Pons (tissue), 1 donor: ENCODE results near the gene CACNA1G.

Source experiments
- DNase-seq: peaks from one replicate; pipeline ENCODE4 v3.0.0-alpha.2; 2016; ENCODE audit warnings: low spot score

The CACNA1G gene

DNA sequence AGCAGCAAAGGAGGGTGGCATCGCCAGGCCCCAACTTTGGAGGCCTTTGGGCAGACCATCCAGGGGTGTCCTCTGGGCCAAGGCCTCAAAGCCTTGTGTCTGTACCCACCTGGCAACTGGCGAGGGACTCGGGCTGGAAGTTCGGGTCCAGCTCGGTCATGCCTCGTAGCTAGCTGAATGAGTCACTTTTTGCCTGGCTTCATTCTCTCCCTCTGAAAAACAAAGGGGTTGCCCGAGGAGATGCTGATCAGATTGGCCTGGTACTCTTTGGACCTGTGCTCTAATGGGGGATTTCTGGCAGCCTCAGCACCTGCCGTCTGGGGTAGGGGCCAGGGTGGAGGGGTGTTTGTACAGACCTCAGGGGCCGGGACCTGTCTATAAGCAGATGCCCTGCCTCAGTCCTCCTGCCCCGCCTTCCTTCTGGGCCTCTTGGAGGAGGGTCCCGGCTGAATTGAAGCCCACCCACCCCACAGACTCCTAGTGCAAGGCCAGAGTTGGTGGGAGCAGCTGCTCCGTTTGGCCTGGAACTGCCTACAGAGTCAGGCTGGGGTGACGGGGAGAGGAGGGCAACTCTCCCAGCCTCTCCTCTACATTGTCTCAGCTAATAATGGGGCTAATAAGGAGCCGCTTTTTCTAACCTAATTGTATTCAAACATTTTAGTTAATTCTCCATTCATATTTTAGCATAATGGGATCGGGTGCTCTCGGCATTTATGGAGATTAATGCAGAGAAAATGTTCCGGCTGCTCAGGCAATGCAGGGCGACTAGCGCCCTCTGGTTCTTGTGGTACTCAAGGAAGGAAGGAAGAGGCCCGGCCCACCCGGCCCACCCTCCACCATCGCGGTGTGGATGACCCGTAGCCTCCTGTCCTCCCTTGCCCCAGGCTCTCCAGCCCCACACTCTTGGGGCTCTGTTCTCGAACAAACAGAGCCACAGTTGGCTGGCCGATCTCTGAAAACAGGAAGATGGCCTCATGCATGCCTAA lies 52.8 kb downstream of the CACNA1G start:
- no peak for DNase-seq

DNA sequence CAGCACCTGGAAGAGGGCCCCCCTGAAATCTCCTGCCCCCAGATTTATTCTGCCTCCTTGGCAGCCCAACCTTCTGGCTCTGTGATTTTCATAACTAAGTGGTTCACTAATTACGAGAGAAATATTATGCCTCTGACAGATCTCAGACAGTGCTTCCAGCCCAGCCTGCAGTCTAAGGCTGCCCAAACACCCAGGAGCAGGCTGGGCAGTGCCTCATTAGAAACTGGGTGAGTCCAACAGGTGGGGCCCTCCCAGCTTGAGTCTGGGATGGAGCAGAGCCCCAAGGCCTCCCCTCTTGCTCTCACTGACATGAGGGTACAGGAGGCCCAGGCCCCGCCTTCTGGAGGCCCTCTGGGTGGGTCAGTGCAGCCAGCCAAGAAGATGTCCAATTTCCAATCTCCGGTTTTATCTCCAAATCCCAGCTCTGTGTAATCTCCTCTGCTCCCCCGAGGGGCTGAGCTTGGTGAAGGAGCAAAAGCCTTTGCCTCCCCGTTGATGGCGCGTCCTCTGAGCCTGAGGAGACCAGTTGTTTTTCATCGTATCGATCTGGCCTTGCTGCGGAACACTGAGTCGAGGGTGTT lies 54.0 kb downstream of the CACNA1G start:
- DNase-seq: no peak

DNA sequence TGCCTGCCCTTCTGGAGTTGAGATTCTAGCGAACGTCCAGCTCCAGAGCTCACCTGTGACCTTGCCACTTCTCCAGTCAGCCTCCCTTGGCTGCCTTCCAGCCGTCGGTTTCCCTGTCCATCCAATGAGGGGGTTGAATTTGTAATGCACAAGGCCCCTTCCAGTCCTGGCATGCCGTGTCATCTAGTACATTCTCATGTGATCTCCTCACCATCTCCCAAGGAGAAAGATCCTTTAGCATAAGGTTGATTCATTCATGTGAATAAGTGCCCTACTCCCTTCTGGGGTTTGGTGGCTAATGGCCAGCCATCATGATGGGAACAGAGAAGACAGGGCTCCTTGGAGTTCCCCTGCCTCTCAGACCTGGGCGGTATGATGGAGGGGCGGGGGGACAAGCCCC lies 55.3 kb downstream of the CACNA1G start:
- DNase-seq: no peak

DNA sequence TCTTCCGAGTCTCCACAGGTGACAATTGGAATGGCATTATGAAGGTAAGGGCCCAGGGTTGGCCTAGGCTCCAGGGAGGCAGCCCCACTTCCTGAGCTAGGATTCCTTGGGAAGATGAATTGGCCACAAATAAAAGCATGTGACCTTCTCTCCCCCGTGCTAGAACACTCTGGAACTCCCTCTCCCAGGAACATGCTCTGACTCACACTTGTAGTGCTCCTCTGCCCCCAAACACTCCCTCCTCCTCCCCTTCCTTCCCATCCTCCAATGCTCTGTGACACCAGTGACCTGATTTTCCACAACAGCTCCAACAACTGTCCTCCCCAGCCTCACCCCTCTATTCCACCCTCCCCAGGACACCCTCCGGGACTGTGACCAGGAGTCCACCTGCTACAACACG lies 57.8 kb downstream of the CACNA1G start:
- DNase-seq: no peak

DNA sequence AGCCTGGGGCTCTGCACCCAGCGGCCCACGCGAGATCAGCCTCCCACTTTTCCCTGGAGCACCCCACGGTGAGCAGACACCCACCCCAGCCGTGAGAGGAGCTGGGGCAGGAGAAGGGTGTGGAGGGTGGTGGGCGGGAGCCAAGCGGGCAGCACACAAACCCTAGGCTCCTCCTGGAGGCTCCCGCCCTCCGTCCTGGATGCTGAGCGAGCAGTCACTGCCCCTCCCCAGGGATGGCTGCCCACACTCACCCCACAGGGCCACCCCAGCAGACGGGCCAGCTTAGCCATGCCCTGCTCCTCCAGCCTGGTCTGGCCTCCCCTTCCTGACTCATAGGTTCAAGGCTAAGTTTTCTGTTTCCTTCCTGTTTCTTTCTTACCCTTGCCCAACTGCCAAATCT lies 58.4 kb downstream of the CACNA1G start:
- no peak for DNase-seq

DNA sequence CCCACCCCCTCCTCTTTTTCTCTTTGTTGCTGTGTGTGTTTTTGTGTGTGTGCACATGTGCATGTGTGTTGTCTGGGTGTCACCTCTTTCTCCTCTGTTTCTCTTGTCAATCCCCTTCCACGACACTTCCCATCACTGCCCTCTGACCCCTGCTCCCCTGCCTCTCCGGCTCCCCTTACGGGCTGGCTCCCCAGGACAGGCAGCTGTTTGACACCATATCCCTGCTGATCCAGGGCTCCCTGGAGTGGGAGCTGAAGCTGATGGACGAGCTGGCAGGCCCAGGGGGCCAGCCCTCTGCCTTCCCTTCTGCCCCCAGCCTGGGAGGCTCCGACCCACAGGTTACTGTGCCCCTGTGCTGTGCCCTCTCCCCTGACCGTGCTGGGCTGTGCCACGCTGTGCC lies 59.0 kb downstream of the CACNA1G start:
- DNase-seq: no peak

DNA sequence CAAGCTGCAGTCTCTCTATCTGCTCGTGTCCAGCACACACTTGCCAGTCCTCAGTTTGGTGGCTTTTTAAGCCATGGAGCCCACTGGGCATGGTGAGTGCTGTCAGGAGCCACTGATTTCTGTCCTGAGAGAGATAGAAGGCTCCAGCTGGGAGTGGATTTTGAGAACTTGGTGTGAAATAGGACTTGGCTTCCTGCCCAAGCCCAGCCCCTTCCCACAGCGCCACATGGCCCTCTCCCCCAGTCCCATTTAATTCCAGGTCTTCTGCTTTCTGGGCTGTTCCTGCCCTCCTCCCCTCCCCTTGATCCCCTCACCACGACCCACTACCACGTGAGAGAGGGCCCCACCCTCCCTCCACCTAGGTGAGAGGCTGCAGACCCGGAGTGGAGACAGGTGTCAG lies 59.7 kb downstream of the CACNA1G start:
- DNase-seq: no peak

DNA sequence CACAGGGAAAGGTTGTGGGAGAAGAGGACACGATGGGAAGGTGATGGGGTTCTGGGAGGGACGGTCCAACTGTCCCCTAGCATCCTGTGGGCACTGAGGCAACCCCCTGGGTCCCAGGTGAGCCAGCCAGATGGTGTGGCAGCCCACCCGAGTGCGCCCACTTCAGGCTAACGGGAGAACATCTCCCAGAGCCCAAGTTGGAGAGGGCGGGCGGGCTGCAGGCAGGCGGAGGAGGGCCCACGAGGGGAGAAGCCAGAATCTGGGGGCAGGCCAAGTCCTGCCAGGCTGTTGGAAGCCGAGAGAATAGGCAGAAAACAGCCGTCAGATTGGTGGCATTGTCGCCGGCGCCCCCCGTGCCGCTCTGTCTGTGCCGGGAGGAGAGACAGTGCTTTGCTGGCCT lies 60.3 kb downstream of the CACNA1G start:
- no peak for DNase-seq

DNA sequence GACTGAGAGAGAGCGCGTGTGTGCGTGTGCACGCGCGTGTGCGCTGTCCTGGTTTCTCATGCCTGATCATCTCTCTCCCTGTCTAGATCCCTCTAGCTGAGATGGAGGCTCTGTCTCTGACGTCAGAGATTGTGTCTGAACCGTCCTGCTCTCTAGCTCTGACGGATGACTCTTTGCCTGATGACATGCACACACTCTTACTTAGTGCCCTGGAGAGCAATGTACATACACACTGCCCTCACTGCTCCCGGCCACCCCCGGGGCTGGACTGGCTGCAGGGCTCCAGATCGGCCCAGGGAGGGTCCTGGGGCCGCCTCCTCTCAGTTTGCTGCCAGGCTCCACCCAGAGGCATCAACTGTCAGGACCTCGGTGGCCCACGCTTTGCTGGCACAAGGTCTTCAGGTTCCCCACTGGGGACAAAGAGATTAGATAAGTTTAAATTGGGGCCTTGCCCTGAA lies 61.1 kb downstream of the CACNA1G start:
- DNase-seq: peak; percentile 25

DNA sequence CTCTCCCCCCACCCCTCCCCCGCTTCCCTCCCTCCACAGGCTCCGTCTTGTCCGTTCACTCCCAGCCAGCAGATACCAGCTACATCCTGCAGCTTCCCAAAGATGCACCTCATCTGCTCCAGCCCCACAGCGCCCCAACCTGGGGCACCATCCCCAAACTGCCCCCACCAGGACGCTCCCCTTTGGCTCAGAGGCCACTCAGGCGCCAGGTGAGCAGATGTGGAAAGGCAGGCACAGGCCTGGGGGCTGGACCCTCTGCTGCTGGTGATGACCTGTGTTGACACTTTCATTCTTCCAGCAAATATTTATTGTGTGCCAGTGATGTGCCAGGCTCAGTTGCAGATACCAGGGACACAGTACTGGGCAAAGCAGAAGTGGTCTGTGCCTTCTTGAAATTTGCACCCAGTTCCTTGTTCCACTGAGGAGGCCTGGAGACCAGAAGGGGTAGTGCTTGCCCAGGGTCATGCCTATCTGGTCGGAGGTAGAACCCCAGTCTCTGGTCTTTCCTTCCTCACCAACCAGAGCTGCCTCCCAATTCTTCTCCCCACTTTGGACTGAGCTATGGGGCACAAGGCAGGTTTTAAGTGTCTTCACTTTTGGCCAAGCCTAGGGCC lies 63.9 kb downstream of the CACNA1G start:
- no peak for DNase-seq

DNA sequence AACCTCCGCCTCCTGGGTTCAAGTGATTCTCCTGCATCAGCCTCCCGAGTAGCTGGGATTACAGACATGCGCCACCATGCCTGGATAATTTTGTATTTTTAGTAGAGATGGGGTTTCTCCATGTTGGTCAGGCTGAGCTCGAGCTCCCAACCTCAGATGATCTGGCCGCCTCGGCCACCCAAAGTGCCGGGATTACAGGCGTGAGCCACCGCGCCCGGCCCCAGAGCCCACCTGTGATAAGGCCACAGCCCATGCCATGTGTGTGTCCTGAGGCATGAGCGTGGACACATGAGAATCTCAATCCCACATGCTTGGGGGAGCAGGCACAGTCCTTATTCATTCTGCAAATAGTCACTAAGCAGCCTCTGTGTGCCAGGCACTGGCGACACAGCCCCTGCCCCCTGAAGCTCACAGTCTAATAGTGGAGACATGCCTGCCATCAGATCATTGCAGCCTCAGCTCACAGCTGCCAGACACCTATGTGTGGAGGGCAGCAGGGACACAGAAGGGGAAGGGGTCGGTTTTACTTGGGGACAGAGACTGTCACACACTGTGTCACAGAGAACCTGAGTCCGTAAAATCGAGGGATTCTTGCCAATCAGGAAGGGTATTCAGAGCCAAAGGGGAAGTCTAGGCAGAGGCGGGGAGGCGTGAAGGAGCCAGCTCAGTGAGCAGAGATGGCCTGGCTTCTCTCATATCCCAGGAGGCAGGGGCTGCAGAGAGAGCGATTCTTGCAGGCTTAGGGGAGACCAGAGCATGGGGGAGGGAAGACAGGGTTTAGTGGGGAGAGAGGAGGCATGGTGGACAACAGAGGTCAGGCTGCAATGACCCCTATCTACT lies 64.7 kb downstream of the CACNA1G start:
- no peak for DNase-seq

DNA sequence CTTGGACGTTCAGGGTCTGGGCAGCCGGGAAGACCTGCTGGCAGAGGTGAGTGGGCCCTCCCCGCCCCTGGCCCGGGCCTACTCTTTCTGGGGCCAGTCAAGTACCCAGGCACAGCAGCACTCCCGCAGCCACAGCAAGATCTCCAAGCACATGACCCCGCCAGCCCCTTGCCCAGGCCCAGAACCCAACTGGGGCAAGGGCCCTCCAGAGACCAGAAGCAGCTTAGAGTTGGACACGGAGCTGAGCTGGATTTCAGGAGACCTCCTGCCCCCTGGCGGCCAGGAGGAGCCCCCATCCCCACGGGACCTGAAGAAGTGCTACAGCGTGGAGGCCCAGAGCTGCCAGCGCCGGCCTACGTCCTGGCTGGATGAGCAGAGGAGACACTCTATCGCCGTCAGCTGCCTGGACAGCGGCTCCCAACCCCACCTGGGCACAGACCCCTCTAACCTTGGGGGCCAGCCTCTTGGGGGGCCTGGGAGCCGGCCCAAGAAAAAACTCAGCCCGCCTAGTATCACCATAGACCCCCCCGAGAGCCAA lies 65.6 kb downstream of the CACNA1G start:
- peak; percentile 24 for DNase-seq

DNA sequence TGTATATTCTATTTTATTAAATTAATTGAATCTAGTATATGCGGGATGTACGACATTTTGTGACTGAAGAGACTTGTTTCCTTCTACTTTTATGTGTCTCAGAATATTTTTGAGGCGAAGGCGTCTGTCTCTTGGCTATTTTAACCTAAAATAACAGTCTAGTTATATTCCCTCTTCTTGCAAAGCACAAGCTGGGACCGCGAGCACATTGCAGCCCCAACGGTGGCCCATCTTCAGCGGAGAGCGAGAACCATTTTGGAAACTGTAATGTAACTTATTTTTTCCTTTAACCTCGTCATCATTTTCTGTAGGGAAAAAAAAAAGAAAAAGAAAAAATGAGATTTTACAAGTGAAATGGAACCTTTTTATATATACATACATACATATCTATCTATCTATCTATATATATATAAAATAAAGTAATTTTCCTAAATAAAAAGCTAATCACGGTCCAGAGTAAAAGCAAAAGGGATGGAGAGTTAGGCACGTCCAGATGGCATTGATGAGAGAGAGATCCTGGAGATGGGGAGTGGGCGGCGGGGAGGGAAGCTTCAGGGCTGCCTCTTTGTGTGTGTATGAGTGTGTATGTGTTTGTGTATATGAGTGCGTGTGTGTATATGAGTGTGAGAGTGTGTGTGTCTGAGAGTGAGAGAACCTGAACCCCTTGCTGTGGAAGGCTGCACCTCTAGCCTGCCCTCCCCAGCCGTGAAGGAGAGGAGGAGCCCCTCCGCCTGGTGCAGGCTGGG lies 66.7 kb downstream of the CACNA1G start:
- no peak for DNase-seq

DNA sequence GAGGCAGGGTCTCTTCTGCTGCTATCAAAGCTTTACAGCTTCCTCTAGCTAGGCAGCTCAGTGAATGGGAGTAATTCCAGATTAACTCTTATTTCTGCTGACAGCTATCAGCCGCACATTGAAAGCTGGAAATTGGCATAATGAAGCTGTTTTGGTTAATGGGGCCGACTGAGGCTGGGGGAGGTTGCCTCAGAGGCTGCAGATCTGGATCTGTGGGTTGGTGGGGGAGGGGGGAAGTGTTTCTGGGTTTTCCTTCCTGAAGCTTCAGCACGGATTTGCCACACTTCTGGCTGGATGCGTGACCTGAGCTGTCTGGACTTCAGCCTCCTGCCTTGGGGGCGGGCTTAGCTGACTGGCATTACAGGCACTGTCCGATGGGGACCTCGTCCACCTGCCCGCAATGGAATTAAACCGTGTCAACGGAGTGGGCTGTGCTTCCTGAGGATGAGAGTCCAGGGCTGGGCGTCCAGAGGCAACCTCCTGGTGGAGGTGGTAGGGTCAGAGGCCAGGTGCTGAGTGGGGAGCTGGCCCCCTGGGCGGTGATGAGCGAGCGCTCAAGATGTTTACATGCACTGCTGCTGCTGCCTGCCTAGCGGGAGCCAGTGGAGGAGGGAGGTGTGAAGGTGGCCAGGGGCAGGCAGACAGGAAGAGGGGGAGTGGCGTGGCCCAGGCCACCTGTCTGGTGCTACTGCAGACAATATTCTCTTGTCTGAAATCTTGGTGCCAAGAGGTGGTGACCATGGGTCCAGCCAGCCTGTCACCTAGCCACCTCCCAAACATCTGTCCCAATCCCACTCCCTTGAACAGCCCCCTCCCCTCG lies 67.5 kb downstream of the CACNA1G start:
- no peak for DNase-seq

DNA sequence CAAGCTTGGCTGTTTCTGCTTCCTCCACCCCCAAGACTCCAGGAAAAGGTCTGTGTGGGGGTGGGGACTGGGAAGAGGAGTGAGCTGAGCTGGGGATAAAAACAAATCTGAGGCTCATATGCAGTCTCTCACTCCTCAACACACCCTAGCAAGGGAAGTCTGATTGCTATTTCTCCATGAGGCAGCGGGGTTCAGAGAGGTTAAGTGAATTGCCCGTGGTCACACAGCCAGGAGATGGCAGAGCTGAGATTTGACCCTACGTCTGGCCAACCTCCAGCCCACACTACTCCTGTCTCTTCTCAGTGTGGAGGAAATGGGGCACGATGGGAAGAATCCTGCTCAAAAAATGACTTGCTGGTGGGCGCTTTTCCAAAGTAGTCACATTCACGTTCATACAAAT lies 69.4 kb downstream of the CACNA1G start:
- no peak for DNase-seq

DNA sequence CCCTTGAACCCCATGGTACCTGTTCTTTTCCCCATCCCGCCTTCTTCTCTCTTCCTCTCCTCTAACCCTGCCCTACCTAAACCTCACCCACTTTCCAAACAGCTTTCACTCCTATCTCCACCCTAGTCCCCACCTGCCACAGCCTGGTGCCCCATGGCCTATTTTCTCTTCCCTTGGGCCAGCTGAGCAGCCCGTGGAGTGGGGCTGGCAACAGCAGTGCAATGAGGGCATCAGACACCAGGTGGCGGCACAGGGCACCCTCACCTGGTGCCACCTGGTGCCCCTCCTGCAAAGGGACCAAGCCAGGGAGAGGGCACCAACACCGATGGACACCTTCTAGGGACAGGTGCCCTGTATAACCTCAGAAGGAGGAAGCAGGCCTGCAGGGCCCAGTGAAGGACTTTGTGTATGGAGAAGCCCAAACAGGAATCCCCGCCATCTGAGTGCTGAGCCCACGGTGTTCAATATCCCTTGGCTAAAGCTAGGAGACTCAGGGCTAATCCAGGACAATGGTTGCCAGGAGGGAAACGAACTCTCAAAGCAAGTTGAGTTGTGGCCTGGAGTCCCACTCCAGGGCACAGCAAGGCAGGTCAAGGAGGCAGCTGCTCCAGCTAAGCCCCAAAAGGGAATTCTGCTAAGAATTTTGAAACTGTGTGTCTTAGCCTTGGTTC lies 70.1 kb downstream of the CACNA1G start:
- no peak for DNase-seq

DNA sequence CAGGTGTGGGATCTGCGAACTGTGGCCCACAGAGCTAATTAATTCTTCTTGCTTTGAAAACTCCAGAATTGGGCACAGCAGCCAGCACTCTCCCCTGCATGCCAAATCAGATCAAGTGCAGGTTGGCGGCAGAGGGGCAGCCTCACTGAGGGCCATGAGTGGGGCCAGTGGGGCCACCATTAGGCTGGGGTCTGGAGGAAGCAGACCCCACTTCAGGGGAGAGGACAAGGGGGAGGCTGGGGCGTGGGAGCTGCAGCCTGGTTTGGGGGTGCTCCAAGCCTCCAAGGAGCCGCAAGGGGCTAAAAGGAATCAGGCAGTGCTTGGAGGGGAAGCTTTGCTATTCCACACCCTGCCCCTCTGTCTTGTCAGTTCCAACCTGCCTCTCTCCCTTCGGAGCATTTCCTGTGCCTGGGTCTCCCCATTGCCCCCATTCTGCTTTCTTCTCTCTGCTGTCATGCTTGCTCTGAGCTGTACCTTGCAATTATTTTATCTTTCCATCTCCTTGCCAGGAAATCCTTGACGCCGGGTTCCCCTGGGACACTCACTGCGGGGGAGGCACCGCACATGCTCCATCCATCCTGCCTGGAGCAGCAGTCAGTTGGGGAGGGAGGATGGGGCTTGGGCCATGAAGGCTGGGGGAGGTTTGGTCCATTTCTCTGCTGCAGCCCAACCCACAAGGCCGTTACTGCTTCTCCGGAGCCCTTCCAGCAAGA lies 70.8 kb downstream of the CACNA1G start:
- DNase-seq: no peak

DNA sequence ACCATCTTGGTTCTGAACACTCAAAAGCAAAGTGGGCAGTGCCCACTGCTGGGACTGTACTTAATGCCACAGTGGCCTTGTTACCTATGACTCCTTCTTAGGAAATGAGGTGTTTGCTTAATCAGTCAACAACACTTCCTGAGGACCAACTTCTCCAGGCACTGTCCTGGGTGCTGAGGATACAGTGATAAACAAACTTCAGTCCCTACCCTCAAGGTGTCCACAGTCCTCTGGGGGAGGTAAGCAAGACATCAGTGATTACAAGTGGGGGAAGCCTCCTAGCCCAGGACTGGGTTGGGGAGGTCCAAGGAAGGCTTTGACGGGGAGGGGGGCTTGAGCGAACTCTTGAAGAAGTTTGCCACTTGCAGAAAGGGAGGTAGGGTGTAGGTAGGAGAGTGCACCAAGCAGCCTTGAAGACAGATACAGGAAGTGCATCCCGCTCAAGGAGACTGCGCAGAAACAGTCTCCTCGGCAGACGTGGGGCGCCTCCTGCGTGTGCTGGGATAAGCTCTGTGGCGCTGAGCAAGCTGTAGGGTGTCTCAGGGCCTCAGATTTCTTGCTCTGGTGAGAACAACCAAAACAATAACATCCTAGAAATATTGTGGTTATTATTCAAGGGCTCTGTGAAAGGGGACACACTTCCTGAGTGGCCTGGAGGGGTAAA lies 71.5 kb downstream of the CACNA1G start:
- DNase-seq: no peak
